ENCODE data around the gene STXBP5. TPM values are rescaled to one million over a fixed set of nuclear protein-coding genes. Genes with fewer than 3 reads are reported as not detected.

Gene STXBP5
- polyA plus RNA-seq, 1 of the 3 experiments (the other 2 are of a cell fraction): 9.9 TPM

GRCh38 chr6:147406783-147407182 is 202.6 kb downstream of the STXBP5 start (continued):
- TF ChIP-seq RFX5 (IDR thresholded peaks at IDR 0.05; ENCODE audit: low read length) (no peak), USF1 (IDR thresholded peaks at IDR 0.05; ENCODE audit: borderline replicate concordance, low read depth) (no peak), TAF1 (IDR thresholded peaks at IDR 0.05; ENCODE audit: borderline replicate concordance, low read depth, low read length) (no peak)

GRCh38 chr6:147407571-147407970 is 203.4 kb downstream of the STXBP5 start:
- TF ChIP-seq ZBTB33 (IDR thresholded peaks at IDR 0.05; ENCODE audit: borderline replicate concordance, low read depth) (no peak), SMC3 (IDR thresholded peaks at IDR 0.05; ENCODE audit: low read depth, low read length) (no peak), RAD21 (IDR thresholded peaks at IDR 0.05; ENCODE audit: low read length) (no peak), USF1 (IDR thresholded peaks at IDR 0.05; ENCODE audit: borderline replicate concordance, low read depth) (no peak), MAX (IDR thresholded peaks at IDR 0.05; ENCODE audit: low read depth) (no peak), EZH2phosphoT487 (IDR thresholded peaks at IDR 0.05; ENCODE audit: borderline replicate concordance, low read depth) (no peak), POLR2AphosphoS5 (IDR thresholded peaks at IDR 0.05; ENCODE audit: low read depth, low read length) (no peak), NFIC (IDR thresholded peaks at IDR 0.05; ENCODE audit: borderline replicate concordance) (no peak), TAF1 (IDR thresholded peaks at IDR 0.05; ENCODE audit: borderline replicate concordance, low read depth, low read length) (no peak), FOSL2 (IDR thresholded peaks at IDR 0.05; ENCODE audit: borderline replicate concordance, low read depth) (no peak), MXI1 (IDR thresholded peaks at IDR 0.05; ENCODE audit: low read depth, low read length) (no peak), ELF1 (IDR thresholded peaks at IDR 0.05) (no peak), CHD2 (IDR thresholded peaks at IDR 0.05; ENCODE audit: low read length, partially characterized antibody) (no peak), USF2 (IDR thresholded peaks at IDR 0.05; ENCODE audit: borderline replicate concordance, low read depth, low read length) (no peak)
- ChIA-PET POLR2A (no interaction called here), CTCF (no interaction called here)
- WGBS (ENCODE audit: low lambda C conversion rate): 42% methylated on average over 4 of the region's 8 CpGs
- no peaks in the 10 kb centered on the region for H3F3A ChIP-seq (replicated peaks; ENCODE audit: insufficient read depth)
- no peak overlapping the region for H3K4me2 ChIP-seq
- no peak overlapping the region for H2AFZ ChIP-seq (ENCODE audit: low read depth)
- H3K36me3 ChIP-seq (replicated peaks in 1 of 2; ENCODE audit: control insufficient read depth in 1 of 2, insufficient read depth in 2 of 2, low read length in 1 of 2): no peaks in the 10 kb centered on the region
- H3K9me2 ChIP-seq: no peaks in the 10 kb centered on the region
- no peaks in the 10 kb centered on the region for H3K4me1 ChIP-seq (ENCODE audit: control insufficient read depth in 1 of 2, insufficient read depth in 2 of 2, low read depth in 1 of 2, low read length in 1 of 2)
- no peaks in the 10 kb centered on the region for H3K79me2 ChIP-seq (ENCODE audit: insufficient read depth)
- DNase-seq: no peak
- H3K9me3 ChIP-seq: no peaks in the 10 kb centered on the region; the same call in 1 of the 2 replicates
- H3K27me3 ChIP-seq (ENCODE audit: insufficient read depth): no peaks in the 10 kb centered on the region
- no peaks in the 10 kb centered on the region for H4K20me1 ChIP-seq (ENCODE audit: insufficient read depth)
- no peak overlapping the region for H3K4me3 ChIP-seq (ENCODE audit: low read depth in 2 of 2, low read length in 1 of 2)
- no peak overlapping the region for H3K27ac ChIP-seq (ENCODE audit: low read depth in 2 of 2, low read length in 1 of 2)
- H3K9ac ChIP-seq: no peak overlapping the region

Measured in SK-N-SH (cell line).